ENCODE data around the gene SMIM11.
"Not testable (repeated sequence)": the region's sequence is repeated elsewhere in the genome, so short reads cannot be mapped to it uniquely, and the experiment has no call there.

The SMIM11 gene

GRCh38 chr21:34374940-34375618, at the start of gene SMIM11:
Gene SMIM11 (plus strand): TSS chr21:34375507. CDS start chr21:34379505, 3,998 bp downstream.
- not testable (repeated sequence) for DNase-seq

GRCh38 chr21:34330055-34330454, 45.3 kb upstream of the SMIM11 start:
- DNase-seq = no peak

GRCh38 chr21:34331726-34332125, 43.6 kb upstream of the SMIM11 start:
- no peak for DNase-seq

- DNase-seq = no peak
Measured at GRCh38 chr21:34332347-34332746, 43.0 kb upstream of the SMIM11 start.

- DNase-seq = no peak
Measured at GRCh38 chr21:34333121-34333739, 42.1 kb upstream of the SMIM11 start.

GRCh38 chr21:34335316-34335715, 40.0 kb upstream of the SMIM11 start:
- no peak for DNase-seq

GRCh38 chr21:34336245-34336644, 39.1 kb upstream of the SMIM11 start:
- DNase-seq = no peak

GRCh38 chr21:34336756-34337391, 38.4 kb upstream of the SMIM11 start:
- no peak for DNase-seq

- no peak for DNase-seq
Measured at GRCh38 chr21:34337741-34338140, 37.6 kb upstream of the SMIM11 start.

- no peak for DNase-seq
Measured at GRCh38 chr21:34338226-34338625, 37.1 kb upstream of the SMIM11 start.

- DNase-seq = no peak
Measured at GRCh38 chr21:34340061-34340460, 35.2 kb upstream of the SMIM11 start.

- DNase-seq = no peak
Measured at GRCh38 chr21:34342476-34342875, 32.8 kb upstream of the SMIM11 start.

- no peak for DNase-seq
Measured at GRCh38 chr21:34343347-34343746, 32.0 kb upstream of the SMIM11 start.

- DNase-seq = no peak
Measured at GRCh38 chr21:34343838-34344381, 31.4 kb upstream of the SMIM11 start.

- DNase-seq = no peak
Measured at GRCh38 chr21:34344584-34344983, 30.7 kb upstream of the SMIM11 start.

GRCh38 chr21:34345091-34345871, 30.0 kb upstream of the SMIM11 start:
- no peak for DNase-seq

GRCh38 chr21:34345892-34346291, 29.4 kb upstream of the SMIM11 start:
- no peak for DNase-seq

- DNase-seq = no peak
Measured at GRCh38 chr21:34348890-34349519, 26.3 kb upstream of the SMIM11 start.

- no peak for DNase-seq
Measured at GRCh38 chr21:34351786-34352241, 23.5 kb upstream of the SMIM11 start.

GRCh38 chr21:34352556-34352955, 22.8 kb upstream of the SMIM11 start:
- DNase-seq = no peak

- no peak for DNase-seq
Measured at GRCh38 chr21:34353182-34353581, 22.1 kb upstream of the SMIM11 start.

- no peak for DNase-seq
Measured at GRCh38 chr21:34354836-34355235, 20.5 kb upstream of the SMIM11 start.

GRCh38 chr21:34355570-34355969, 19.7 kb upstream of the SMIM11 start:
- DNase-seq = no peak

Data from GF-D8 (cell line).